HCEC 1CT (cell line): Measurements from ENCODE around the gene PAX2.
A peak's percentile ranks its signal among the peaks of the same experiment; 100 is the strongest.

Experiments used
- DNase-seq: peaks from one replicate; pipeline ENCODE4 v3.0.0-alpha.2; 2017

PAX2 gene

GRCh38 chr10:100864036-100864885 lies 118.9 kb downstream of the PAX2 start:
- DNase-seq, result no peak

DNA sequence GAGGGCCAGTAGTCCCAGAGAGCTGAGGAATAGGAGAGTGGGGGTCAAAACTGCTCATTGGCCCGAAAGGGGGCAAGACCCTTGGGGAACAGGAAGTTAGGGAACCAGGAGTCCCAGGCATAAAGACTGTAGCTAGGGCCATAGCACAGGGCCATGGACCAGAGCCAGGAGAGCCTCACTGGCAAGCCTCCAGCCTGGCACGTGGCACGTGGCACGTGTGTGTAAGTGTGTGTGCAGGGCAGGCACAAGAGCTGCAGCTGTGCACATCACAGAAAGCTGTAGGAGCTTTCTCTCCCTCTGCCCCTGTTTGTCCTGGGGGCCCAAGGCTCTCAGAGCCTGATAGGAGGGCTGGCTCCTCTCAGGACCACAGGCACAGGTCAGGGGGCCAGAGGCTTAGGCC lies 119.6 kb downstream of the PAX2 start:
- DNase-seq, result no peak

- no peak for DNase-seq
These were observed 120.6 kb downstream of the PAX2 start for GRCh38 chr10:100866010-100866409.

GRCh38 chr10:100866575-100867098 lies 121.3 kb downstream of the PAX2 start:
- no peak for DNase-seq

DNA sequence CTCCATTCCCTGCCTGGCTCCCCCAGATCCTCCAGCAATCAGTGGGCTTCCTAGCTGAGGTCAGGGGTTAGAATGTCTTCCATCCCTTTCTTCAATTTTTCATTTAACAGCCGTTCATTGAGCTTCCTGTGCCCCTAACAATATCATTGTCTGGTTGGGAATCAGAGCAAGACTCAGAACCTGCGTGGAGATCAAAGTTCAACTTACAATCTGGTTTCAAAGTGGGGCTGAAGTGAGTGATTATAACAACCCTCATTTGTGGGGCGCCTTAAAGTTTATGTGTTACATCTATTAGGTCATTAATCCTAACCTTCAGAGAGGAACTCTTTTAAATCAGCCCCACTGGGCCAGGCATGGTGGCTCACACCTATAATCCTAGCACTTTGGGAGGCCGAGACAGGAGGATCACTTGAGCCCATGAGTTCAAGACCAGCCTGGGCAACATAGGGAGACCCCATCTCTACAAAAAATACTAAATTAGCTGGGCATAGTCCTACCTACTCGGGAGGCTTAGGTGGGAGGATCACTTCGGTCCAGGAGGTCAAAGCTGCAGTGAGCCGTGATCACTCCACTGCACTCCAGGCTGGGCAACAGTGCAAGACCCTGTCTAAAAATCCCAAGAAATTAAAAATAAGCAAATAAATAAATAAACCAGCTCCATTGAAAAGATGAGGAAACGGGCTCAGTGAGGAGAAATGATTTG lies 122.0 kb downstream of the PAX2 start:
- DNase-seq, result no peak

DNA sequence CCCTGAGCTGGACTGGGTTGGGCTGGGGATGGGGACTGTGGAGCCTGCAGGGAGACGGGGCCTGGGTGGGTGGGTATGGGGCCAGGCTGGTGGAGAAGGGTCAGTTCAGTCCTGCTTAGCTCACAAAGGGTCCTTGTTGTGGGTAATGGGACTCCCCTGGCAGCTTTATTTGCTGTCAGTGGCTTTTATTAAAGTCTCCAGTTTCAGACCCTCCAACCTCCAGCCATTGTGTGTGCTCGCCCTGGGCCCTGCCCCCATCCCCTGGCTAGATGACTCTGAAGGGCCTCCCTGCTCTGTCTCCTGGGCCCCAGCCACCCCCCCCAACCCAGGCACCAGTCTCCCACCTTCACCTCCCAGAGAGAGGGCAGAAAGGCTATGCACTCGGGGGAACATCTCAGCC lies 123.0 kb downstream of the PAX2 start:
- no peak for DNase-seq

GRCh38 chr10:100869399-100869798 lies 124.0 kb downstream of the PAX2 start:
- DNase-seq, result no peak

DNA sequence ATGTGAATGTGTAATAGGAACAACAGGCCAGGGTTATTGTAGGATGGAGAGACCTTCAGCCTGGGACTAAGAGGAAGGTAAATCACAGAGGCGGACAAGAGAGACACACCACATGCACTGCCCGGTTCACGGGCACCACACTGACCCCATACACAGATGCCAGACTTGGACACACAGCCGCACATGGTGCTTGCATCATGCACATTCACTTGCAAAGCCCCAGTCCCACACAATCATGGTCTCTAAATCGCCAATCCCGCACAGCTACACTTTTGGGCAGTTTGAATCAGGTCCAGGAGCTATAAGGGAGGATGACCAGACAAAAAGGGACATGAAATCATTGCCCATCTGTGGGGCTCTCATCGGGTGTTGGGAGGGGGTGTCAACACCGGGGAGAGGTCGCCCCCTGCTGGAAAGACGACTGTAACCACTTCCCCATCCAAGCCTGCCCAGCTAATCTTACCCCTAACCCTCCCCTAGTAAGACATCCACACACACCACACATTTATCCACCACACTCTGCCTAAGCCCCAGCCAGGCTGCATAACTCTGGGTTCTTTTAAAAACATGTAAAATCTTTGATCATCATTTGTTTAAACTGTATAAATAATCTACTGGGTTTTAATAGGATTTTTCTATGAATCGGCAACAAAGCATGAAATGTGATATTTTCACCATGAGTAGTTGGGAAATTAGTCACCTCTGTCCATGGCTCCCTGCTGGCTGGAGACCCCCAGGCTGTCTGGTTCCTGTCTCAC lies 126.8 kb downstream of the PAX2 start:
- peak; percentile 47 for DNase-seq

DNA sequence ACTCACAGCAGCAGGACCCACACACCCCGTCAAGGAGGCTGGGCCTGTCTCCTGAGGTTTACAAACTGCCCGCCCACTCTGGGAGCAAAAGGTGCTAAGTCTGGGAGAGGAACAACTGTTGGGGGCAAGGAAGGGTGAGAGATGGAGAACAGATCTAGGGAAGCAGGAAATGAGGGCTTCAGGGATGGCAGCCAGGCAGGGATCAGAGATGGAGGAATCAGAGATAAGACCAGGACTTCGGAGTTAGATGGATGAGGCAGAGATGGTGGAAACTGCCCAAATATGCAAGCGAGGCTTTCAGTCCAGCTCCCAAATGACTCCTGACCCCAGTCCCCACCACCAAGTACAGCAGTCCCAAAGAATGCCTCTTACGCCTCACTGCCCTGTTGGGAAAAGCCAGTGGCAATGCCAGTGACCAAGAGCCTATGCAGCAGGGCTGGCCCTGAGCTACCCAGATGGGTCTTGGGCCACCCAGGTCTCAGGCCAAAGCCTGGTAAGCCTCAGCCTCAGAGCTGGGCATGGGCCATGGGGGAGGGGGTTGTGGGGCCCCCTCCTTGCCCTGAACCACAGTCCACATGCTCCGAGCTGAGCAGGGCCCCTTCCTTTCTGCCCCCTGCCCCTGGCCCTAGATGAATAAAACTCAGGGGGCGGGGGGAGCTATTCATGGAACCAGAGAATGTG lies 127.9 kb downstream of the PAX2 start:
- no peak for DNase-seq

DNA sequence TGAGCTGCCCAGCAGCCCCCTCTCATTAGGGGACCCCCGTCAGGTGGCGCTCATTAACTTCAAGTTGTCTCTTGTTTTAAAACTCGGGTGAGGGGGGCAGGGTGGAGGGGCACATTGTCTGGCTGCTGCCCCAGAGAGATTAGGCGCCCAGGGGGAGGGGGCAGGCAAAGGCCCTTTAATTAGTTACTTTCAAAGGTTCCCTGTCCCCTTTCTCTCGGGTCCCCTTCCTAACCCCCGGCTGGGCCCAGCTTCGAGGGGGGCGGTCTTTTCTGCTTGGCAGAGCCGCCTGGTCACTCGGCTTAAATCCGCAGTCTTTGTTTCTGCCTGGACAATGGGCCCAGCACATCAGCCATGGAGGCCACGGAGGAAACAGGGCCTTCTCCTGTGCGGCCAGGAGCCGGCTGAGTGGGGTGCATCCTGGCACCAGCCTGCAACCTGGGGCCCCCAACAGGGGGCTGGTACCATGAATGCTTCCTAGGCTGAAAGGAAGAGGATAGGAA lies 128.5 kb downstream of the PAX2 start:
- DNase-seq, result no peak

DNA sequence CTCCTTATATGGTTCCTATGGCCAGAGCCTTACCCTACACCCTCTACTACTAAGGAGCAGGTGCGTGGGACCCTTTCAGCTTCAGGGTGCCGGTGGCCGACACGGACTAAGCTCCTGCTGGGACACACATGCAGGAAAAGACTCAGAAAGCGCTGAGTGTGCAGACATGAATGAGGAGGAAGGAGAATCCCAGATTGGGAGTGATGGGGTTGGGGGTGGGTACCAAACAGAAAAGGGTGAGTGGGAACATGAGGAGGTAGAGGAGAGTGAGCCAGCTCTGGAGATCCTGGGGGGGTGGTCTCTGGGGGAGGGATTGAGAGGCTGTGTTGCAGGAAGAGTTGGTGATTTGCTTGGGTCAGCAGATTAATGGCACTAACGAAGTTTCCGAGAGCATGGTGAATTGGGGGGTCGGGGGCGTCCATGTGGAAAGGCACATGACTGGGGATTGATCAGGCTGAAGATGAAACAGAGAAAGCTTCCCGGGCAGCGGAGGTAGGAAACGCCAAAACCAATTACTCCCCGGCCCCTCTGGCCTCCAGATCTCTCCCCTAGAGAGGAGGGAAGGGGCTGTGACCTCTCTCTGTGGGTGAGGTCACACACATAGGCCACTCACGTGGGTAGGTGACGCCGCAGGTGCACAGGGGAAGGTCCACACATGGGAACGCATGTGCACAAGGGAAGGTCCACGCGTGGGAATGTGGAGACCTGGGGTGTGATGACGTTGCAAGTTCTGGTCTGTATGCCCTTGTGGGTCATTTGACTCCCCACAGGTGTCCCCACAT lies 129.5 kb downstream of the PAX2 start:
- DNase-seq, result no peak

- no peak for DNase-seq
These were observed 130.2 kb downstream of the PAX2 start for GRCh38 chr10:100875484-100876166.

GRCh38 chr10:100876585-100877460 lies 131.4 kb downstream of the PAX2 start:
- no peak for DNase-seq

- no peak for DNase-seq
These were observed 132.1 kb downstream of the PAX2 start for GRCh38 chr10:100877461-100877850.

- DNase-seq, result peak; percentile 58
These were observed 133.0 kb downstream of the PAX2 start for GRCh38 chr10:100878291-100878910.
